IMR-90 (cell line): ENCODE results near the gene STK17A. TPM values are rescaled to one million over a fixed set of nuclear protein-coding genes. Genes with fewer than 3 reads are reported as not detected.

ENCODE experiments used
- ATAC-seq: fragments of 200-7000 bp; cut with Tn5 transposase; 2 replicates; pipeline ENCODE4 v1.9.1; 2020; ENCODE audit warnings: low read depth, mild to moderate bottlenecking, moderate library complexity
- BruUV-seq: library from RNA; stranded (reverse); fragments of 400-500 nt; replicated peaks from 2 replicates; lab custom pipeline; 2021; lab: Mats Ljungman, UMichigan
- CTCF ChIA-PET: fragments of 300-600 bp; formaldehyde crosslinking; extraction: SDS; loops from one replicate; lab custom pipeline; 2021; ENCODE audit warnings: antibody characterized with exemption; lab: Yijun Ruan, JAX
- POLR2A ChIA-PET: fragments of 300-600 bp; sonication (Branson Sonifier 250); formaldehyde crosslinking; loops from one replicate; lab custom pipeline; 2022; ENCODE audit warnings: antibody characterized with exemption; ENCODE audit not compliant: unreplicated experiment; lab: Charles Lee
- DNase-seq: peaks from one replicate; pipeline ENCODE4 v3.0.0; 2013
- H2AFZ ChIP-seq: replicated peaks from 2 replicates; pipeline ENCODE3; 2013; ENCODE audit warnings: low read length, mild to moderate bottlenecking; ENCODE audit not compliant: poor library complexity
- H2AK5ac ChIP-seq: 2 replicates; pipeline ENCODE4 v1.6.1; 2013; ENCODE audit warnings: low read depth, low read length, inconsistent platforms
- H2AK9ac ChIP-seq: replicated peaks from 2 replicates; pipeline ENCODE3; 2013; ENCODE audit warnings: mild to moderate bottlenecking, low read depth, low read length, moderate library complexity; ENCODE audit not compliant: poor library complexity
- H2BK120ac ChIP-seq: 2 replicates; pipeline ENCODE4 v1.6.1; 2013; ENCODE audit warnings: low read depth, low read length, inconsistent platforms
- H2BK15ac ChIP-seq: 3 replicates; pipeline ENCODE4 v1.6.1; 2013; ENCODE audit warnings: low read depth, low read length, inconsistent platforms
- H2BK20ac ChIP-seq: 2 replicates; pipeline ENCODE4 v1.6.1; 2013; ENCODE audit warnings: low read depth, mild to moderate bottlenecking, inconsistent platforms, low read length, moderate library complexity
- H2BK5ac ChIP-seq: 2 replicates; pipeline ENCODE4 v1.6.1; 2013; ENCODE audit warnings: mild to moderate bottlenecking, low read depth, low read length, inconsistent platforms; ENCODE audit not compliant: poor library complexity, severe bottlenecking
- H3K14ac ChIP-seq: replicated peaks from 2 replicates; pipeline ENCODE4 v1.6.1; 2013; ENCODE audit warnings: low read depth, low read length, inconsistent platforms
- H3K18ac ChIP-seq: 2 replicates; pipeline ENCODE4 v1.6.1; 2013; ENCODE audit warnings: low read depth, low read length, control low read depth
- H3K23ac ChIP-seq: 2 replicates; pipeline ENCODE4 v1.6.1; 2013; ENCODE audit warnings: low read depth, low read length, inconsistent platforms
- H3K27ac ChIP-seq: 2 replicates; pipeline ENCODE4 v1.5.1; 2013; ENCODE audit warnings: mild to moderate bottlenecking, control low read depth, low read length; ENCODE audit not compliant: insufficient read depth
- H3K27me3 ChIP-seq: 2 replicates; pipeline ENCODE4 v1.6.1; 2013; ENCODE audit warnings: low read length; ENCODE audit not compliant: control insufficient read depth, insufficient read depth
- H3K36me3 ChIP-seq: 2 replicates; pipeline ENCODE4 v1.6.1; 2013; ENCODE audit warnings: low read length, mixed read lengths; ENCODE audit not compliant: control insufficient read depth, insufficient read depth
- H3K4ac ChIP-seq: 2 replicates; pipeline ENCODE4 v1.6.1; 2013; ENCODE audit warnings: low read depth, low read length, inconsistent platforms
- H3K4me1 ChIP-seq: 2 replicates; pipeline ENCODE4 v1.6.1; 2013; ENCODE audit warnings: low read length, mixed read lengths; ENCODE audit not compliant: control insufficient read depth, insufficient read depth
- H3K4me2 ChIP-seq: 2 replicates; pipeline ENCODE4 v1.6.1; 2013; ENCODE audit warnings: low read depth, mild to moderate bottlenecking, control low read depth, low read length, moderate library complexity
- H3K4me3 ChIP-seq: 2 replicates; pipeline ENCODE4 v1.5.1; 2013; ENCODE audit warnings: low read depth, mild to moderate bottlenecking, control low read depth, low read length, moderate library complexity; ENCODE audit not compliant: insufficient read depth
- H3K56ac ChIP-seq: 2 replicates; pipeline ENCODE4 v1.6.1; 2013; ENCODE audit warnings: low read length, inconsistent platforms; ENCODE audit not compliant: insufficient read depth; ENCODE audit errors: extremely low read depth
- H3K79me1 ChIP-seq, 2 experiments: 2 replicates each; pipeline ENCODE4 v1.6.1; 2013; ENCODE audit warnings: low read length in 2 of 2, inconsistent platforms in 1 of 2, low read depth in 1 of 2
- H3K9ac ChIP-seq: 2 replicates; pipeline ENCODE4 v1.6.1; 2013; ENCODE audit warnings: low read depth, low read length, control low read depth
- H3K9me1 ChIP-seq: 2 replicates; pipeline ENCODE4 v1.6.1; 2013; ENCODE audit warnings: low read length, inconsistent platforms; ENCODE audit not compliant: insufficient read depth
- H3K9me3 ChIP-seq: 2 replicates; pipeline ENCODE4 v1.6.1; 2013; ENCODE audit warnings: low read length; ENCODE audit not compliant: control insufficient read depth, insufficient read depth
- H4K20me1 ChIP-seq: 2 replicates; pipeline ENCODE4 v1.6.1; 2013; ENCODE audit warnings: low read length, inconsistent platforms; ENCODE audit not compliant: insufficient read depth
- H4K5ac ChIP-seq: 2 replicates; pipeline ENCODE4 v1.6.1; 2013; ENCODE audit warnings: mild to moderate bottlenecking, low read depth, low read length, control low read depth
- H4K8ac ChIP-seq, 2 experiments: 2 replicates each; pipeline ENCODE4 v1.6.1; 2013; ENCODE audit warnings: low read depth in 2 of 2, low read length in 2 of 2, control low read depth in 1 of 2, inconsistent platforms in 1 of 2
- H4K91ac ChIP-seq: 2 replicates; pipeline ENCODE4 v1.6.1; 2013; ENCODE audit warnings: low read depth, low read length, inconsistent platforms; ENCODE audit not compliant: insufficient read depth
- CEBPB ChIP-seq: IDR thresholded peaks from 2 replicates; pipeline ENCODE4 v1.6.1; 2012; ENCODE audit warnings: low read depth, low read length, improper control_type of control experiment
- CHD1 ChIP-seq: IDR thresholded peaks from 2 replicates; pipeline ENCODE4 v1.6.1; 2012; ENCODE audit warnings: low read depth, low read length, improper control_type of control experiment
- FOS ChIP-seq: fragments of 150-350 bp; IDR thresholded peaks from 2 replicates; pipeline ENCODE4 v1.6.1; 2016; ENCODE audit warnings: low read depth, low read length
- MAFK ChIP-seq: IDR thresholded peaks from 2 replicates; pipeline ENCODE4 v1.6.1; 2012; ENCODE audit warnings: low read depth, low read length, improper control_type of control experiment
- MAZ ChIP-seq: IDR thresholded peaks from 2 replicates; pipeline ENCODE4 v1.6.1; 2012; ENCODE audit warnings: low read depth, mild to moderate bottlenecking, low read length, improper control_type of control experiment, moderate library complexity, borderline replicate concordance
- NFE2L2 ChIP-seq: fragments of 150-350 bp; IDR thresholded peaks from 2 replicates; pipeline ENCODE4 v1.6.1; 2016; ENCODE audit warnings: low read depth, mild to moderate bottlenecking, low read length
- RAD21 ChIP-seq: IDR thresholded peaks from 2 replicates; pipeline ENCODE4 v1.6.1; 2012; ENCODE audit warnings: low read length, improper control_type of control experiment
- RCOR1 ChIP-seq: IDR thresholded peaks from 2 replicates; pipeline ENCODE4 v1.6.1; 2012; ENCODE audit warnings: mild to moderate bottlenecking, low read length, improper control_type of control experiment; ENCODE audit not compliant: insufficient replicate concordance
- WGBS, 2 experiments: methylation state at CpG; one replicate each; pipeline versions ENCODE4 v1.1.5 to v1.1.7; 2013; ENCODE audit warnings: missing lambda C conversion rate in 2 of 2; ENCODE audit not compliant: insufficient read length in 1 of 2; ENCODE audit errors: extremely low coverage in 2 of 2; 5-methylcytosine and 5-hydroxymethylcytosine counted together
- dilution Hi-C: fragments of 300-500 bp; cut with HindIII; formaldehyde crosslinking; loops from one replicate; pipeline ENCODE4 v1.14.3; 2018; ENCODE audit warnings: low sequenced_read_pairs; ENCODE audit not compliant: unreplicated experiment
- in situ Hi-C: fragments of 300-500 bp; cut with MboI; formaldehyde crosslinking; loops from 3 replicates; pipeline ENCODE4 v1.14.3; 2019; ENCODE audit warnings: low sequenced_read_pairs, inconsistent platforms, mixed read lengths
- intact Hi-C: fragments of 100-400 bp; cut with micrococcal nuclease; formaldehyde crosslinking; loops from 2 replicates; pipeline ENCODE4 v1.10.0; 2022
- polyA plus RNA-seq, 3 experiments: library from polyadenylated mRNA; depleted of rRNA; stranded (reverse); fragments of >200 nt; gene quantifications; 2 replicates each; pipeline ENCODE4 v1.2.3, GENCODE V29; 2012; ENCODE audit warnings: low replicate concordance in 1 of 3
- total RNA-seq: library from RNA; depleted of rRNA; stranded (reverse); fragments of >200 nt; gene quantifications from 2 replicates; pipeline ENCODE4 v1.2.3, GENCODE V29; 2012
- TF ChIP-seq, protein P1 (sequence below): fragments of 150-350 bp; IDR thresholded peaks from 2 replicates; pipeline ENCODE4 v1.6.1; 2017; ENCODE audit warnings: mild to moderate bottlenecking, antibody characterized with exemption, low read length, low read depth

STK17A gene
- total and polyA plus RNA-seq, 2 of the 4 experiments (the other 2 are of a cell fraction) = 40.5 to 50.5 TPM

DNA sequence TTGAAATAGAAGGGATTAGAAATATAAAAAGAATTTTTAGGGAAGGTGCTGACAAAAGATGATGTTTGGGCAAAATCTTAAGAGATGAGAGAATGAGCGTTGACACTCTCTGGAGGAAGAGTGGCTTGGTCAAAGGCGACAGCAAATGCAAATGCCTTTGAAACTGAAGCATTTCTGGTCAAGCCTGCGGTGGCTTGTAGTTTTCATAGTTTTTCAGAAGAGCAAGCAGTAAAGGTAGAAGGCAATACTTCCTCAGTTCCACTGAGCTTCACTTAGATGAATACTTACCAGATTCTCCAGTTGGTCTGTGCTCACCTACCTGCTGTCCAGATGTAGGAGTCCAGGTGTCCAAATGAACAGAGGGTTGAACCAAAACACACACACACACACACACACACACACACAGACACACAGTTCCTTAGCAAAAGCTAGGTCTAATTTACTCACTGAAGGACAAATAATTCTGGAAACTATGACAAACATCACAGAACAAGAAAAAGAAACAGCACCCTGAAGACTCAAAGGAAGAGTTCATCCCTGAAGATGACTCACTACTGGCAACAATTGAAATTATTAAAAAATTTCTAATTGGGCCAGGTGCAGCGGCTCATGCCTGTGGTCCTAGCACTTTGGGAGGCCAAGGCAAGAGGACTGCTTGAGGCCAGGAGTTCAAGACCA lies 12.1 kb upstream of the STK17A start (continued):
- TF ChIP-seq RCOR1 = no peak

DNA sequence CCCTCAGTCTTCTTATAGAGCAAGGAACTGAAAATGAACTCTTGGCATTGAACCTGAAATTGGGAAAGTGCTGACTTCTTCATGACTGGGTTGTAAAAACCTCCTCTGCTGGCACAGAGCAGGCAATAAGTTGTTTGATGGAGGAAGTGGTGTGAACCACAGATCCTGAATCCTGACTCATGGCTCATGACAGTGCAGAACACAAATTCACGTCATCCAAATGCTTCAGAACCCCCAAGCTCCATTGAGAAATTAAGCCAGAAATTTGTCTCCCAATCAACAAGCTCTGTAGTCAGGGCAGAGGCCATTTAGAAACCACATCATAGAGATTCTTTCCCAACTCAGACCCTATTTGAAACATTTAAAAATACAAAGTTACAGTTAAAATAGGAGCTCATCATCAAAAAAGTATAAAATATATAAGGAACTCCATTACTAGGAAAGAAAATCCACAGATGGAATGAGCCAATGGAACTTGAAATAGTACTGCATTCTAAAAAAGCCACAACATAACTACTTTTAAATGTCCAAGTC lies 10.3 kb upstream of the STK17A start:
- CTCF ChIA-PET = interaction anchor here (1.3 to 5.0 kb wide), 2 partner anchors 10 to 128 kb away, joined by 3 to 41 read pairs; partner anchors contain the start of gene STK17A
- H3K4me2 ChIP-seq = peak overlapping the region; percentile 42; the same call in 1 of the 2 replicates
- peak overlapping the region in 1 of 2 experiments; percentile 77; a peak in 1 of 4 replicates for H4K8ac ChIP-seq
- no peak overlapping the region for H3K4me3 ChIP-seq
- BruUV-seq = no TSS peak
- peak overlapping the region; percentile 7; the same call in 1 of the 2 replicates for H4K91ac ChIP-seq
- intact Hi-C loops = loop anchor here (1.0 kb wide), 1 partner anchor 36 kb away; no protein-coding TSS in a partner anchor
- peak overlapping the region; percentile 68 for H2BK120ac ChIP-seq
- H3K9me3 ChIP-seq = no peaks in the 10 kb centered on the region
- H3K27me3 ChIP-seq = no peaks in the 10 kb centered on the region
- H3K9ac ChIP-seq = no peak overlapping the region; the same call in 1 of the 2 replicates
- H3K9me1 ChIP-seq = peaks cover 5% of the 10 kb centered on the region; the same call in 1 of the 2 replicates
- H2BK5ac ChIP-seq = peak overlapping the region; percentile 81
- TF ChIP-seq, protein P1, sequence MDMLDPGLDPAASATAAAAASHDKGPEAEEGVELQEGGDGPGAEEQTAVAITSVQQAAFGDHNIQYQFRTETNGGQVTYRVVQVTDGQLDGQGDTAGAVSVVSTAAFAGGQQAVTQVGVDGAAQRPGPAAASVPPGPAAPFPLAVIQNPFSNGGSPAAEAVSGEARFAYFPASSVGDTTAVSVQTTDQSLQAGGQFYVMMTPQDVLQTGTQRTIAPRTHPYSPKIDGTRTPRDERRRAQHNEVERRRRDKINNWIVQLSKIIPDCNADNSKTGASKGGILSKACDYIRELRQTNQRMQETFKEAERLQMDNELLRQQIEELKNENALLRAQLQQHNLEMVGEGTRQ = no peak
- TF ChIP-seq CEBPB (peak; percentile 85), RAD21 (peak; percentile 4; the same call in 1 of the 2 replicates), MAZ (peak; percentile 30; the same call in 1 of the 2 replicates), MAFK (peak; percentile 90), FOS (peak; percentile 94), NFE2L2 (peak; percentile 99), CHD1 (no peak)
- H2BK20ac ChIP-seq = peak overlapping the region; percentile 54; the same call in 1 of the 2 replicates
- H2AK9ac ChIP-seq = no peak overlapping the region
- dilution Hi-C loops = no loop called here
- POLR2A ChIA-PET = interaction anchor here (1.2 kb wide), 1 partner anchor 10 kb away, joined by 6 read pairs; the partner anchor contains the start of gene STK17A
- H3K18ac ChIP-seq = no peak overlapping the region
- 0 out of 2 replicates have a peak overlapping the region, but pooled peaks have one; percentile 36 for H3K23ac ChIP-seq
- in situ Hi-C loops = no loop called here
- H3K79me1 ChIP-seq = no peaks in the 10 kb centered on the region
- WGBS, 2 experiments = no CpG with 5 or more reads among the region's 1 CpG
- no peak overlapping the region for H2BK15ac ChIP-seq
- no peaks in the 10 kb centered on the region for H3K36me3 ChIP-seq
- H3K14ac ChIP-seq = no peak overlapping the region
- H3K56ac ChIP-seq = no peak overlapping the region
- peak; percentile 80 for ATAC-seq
- H3K4ac ChIP-seq = peak overlapping the region; percentile 76; the same call in 1 of the 2 replicates
- no peak overlapping the region for H4K5ac ChIP-seq
- H4K20me1 ChIP-seq = no peaks in the 10 kb centered on the region
- H2AK5ac ChIP-seq = 0 out of 2 replicates have a peak overlapping the region, but pooled peaks have one; percentile 10
- no peak overlapping the region for H2AFZ ChIP-seq
- peaks cover 9% of the 10 kb centered on the region for H3K4me1 ChIP-seq
- peak; percentile 100 for DNase-seq
- peak overlapping the region; percentile 83; the same call in 1 of the 2 replicates for H3K27ac ChIP-seq
